SK-N-DZ (cell line): ENCODE measurements around the gene CSTPP1.
"Not testable (repeated sequence)": the region's sequence is repeated elsewhere in the genome, so short reads cannot be mapped to it uniquely, and the experiment has no call there.

Experiments
- DNase-seq: peaks from one replicate; pipeline ENCODE4 v3.0.0-alpha.2; 2015; ENCODE audit warnings: low spot score

Gene CSTPP1

DNA sequence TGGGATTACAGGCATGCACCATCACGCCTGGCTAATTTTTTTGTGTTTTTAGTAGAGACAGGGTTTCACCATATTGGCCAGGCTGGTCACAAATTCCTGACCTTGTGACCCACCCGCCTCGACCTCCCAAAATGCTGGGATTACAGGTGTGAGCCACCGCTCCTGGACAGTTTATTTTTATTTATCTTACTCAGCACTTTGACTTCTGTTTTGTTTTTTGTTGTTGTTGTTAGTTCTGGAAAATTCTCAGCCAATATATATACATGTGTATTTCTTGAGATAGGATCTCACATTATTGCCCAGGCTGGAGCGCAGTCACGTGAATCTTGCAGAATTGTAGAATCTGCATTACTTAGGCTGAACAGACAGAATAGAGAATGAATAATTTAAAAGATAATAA is 107.6 kb downstream of the CSTPP1 start:
- DNase-seq, result no peak

DNA sequence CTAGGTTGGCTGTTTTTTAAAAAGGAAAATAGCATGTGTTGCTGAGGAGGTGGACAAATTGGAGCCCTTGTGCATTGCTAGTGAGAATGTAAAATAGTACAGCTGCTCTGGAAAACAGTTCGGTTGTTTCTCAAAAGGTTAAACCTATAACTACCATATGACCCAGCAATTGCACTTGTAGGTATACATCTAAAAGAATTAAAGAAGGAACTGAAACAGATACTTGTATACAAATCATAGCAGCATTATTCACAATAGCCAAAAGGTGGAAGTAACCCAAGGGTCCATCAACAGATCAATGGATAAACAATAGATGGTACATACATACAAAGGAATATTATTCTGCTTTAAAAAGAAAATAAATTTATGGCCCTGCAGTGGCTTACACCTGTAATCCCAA is 111.4 kb downstream of the CSTPP1 start:
- DNase-seq, result no peak

- DNase-seq, result no peak
Observed at GRCh38 chr11:47050284-47050683, 113.7 kb downstream of the CSTPP1 start.

DNA sequence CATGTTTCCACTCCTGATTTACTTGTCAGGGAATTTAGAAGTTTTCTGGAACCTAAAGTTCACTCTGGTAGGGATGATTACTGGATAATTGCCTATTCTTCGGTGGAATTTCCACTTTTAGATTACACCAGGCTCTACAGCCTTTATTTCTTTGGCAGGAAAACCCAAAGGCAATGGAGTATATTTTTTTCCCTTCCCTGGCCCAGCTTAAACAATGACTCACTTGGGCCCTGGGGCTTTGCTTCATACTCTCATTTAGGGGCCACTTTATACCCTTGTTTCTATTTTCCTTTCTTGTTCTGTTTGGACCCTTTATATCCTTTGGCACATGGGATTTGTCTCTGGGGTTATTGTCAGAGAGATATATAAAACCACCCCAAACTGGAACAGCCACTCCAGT is 114.7 kb downstream of the CSTPP1 start:
- DNase-seq, result no peak

GRCh38 chr11:47052165-47052564 is 115.6 kb downstream of the CSTPP1 start:
- DNase-seq, result no peak

DNA sequence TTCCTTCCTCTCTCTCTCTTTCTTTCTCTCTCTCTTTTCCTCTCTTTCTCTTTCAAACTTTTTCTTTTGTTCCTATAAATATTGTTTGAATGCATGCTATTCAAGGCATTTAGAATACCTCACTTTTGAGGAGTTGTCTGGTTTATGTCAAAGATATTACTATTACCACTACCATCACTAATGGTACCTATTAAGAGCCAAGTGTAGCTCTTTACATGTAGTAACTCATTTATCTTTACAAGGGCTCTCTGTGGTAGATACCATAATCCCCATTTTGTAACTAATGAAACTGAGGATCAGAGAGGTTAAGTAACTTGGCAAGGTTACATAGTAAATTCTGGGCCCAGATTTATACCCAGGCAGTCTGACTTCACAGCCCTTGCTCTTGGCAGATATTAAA is 116.0 kb downstream of the CSTPP1 start:
- DNase-seq, result no peak

DNA sequence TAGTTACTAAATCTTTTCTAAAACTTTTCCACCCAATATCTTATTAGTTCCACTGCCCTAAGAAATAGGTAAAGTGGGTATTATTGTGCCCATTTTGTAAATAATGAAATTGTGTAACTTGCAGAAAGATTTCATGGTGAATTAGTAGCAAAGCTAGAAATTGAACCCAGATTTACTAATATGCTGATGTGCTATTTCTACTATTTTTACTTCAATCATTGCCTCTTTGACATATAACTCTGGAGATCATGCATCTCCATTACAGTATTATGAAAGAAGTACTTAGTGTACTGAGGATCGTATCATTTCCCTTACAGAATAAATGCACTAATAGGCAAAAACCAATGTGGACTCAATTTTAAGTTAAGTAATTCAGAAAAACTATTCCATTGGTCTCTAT is 119.0 kb downstream of the CSTPP1 start:
- no peak for DNase-seq

DNA sequence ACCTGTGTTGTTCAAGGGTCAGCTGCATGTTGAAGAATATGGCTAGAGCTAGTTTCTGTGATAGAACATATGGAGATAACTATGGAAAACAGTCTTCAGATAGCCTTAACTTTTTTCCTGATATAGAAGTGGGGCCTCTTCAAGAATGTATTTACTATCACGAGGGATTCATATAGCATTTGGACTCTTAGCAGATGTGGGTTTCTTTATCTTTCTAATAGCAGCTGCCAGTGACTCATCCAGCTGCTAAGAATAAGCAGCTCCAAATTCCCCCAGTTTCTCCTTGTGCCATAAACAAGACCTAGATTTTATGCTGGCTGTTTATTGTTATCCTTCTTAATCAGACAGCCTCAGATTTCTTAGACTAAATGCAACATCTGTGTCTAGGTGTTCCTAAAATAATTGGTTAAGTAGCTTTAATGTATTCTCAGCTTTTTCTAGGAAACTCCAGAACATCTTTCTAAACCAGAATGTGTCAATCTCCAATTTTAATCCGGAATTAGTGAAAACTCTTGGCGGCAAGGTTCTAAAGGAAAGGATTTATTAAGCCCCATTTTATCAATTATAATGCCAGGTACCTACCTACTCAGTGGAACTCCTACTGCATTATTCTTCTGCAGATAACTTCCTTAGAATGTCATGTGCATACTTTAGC is 119.8 kb downstream of the CSTPP1 start:
- no peak for DNase-seq

DNA sequence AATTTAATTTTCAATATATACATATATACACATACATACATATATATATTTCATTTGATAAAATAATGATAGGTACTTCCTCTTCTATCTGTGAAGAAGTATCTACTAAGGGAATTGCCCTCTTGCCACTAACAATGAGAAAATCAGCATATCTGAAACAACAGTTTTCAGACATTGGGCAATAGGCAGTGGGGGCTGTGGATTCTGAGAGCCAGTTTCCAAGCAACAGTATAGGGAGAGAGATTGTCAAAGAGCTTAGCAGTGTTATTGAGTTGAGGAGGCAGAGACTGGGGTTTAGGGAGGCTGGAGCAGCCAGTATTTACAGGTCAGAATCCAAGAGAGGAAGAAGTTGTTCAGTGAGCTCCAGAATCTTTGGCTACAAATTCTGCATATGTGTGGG is 120.8 kb downstream of the CSTPP1 start:
- no peak for DNase-seq

- DNase-seq, result no peak
Observed at GRCh38 chr11:47060807-47061206, 124.2 kb downstream of the CSTPP1 start.

GRCh38 chr11:47061429-47062178 is 125.0 kb downstream of the CSTPP1 start:
- no peak for DNase-seq

GRCh38 chr11:47062736-47063135 is 126.2 kb downstream of the CSTPP1 start:
- DNase-seq, result no peak

DNA sequence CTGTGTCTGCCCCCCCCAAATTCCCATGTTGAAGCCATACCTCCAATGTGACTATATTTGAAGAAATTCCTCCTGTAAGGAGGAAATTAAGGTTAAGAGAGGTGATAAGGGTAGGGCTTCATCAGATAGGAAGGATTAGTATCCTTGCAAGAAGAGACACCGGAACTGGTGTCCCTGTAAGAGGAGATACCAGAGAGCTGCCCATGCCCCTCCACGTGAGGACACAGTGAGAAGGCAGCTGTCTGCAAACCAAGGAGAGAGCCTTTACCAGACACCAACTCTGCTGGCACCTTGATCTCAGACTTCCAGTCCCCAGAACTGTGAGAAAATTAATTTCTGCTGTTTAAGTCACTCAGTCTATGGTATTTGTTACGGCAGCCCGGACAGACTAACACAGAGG is 130.8 kb downstream of the CSTPP1 start:
- DNase-seq, result no peak

- DNase-seq, result no peak
Observed at GRCh38 chr11:47070769-47071168, 134.2 kb downstream of the CSTPP1 start.

- no peak for DNase-seq
Observed at GRCh38 chr11:47071341-47071740, 134.8 kb downstream of the CSTPP1 start.

GRCh38 chr11:47071791-47072261 is 135.3 kb downstream of the CSTPP1 start:
- DNase-seq, result no peak

GRCh38 chr11:47078751-47079521 is 142.4 kb downstream of the CSTPP1 start:
- DNase-seq, result no peak

DNA sequence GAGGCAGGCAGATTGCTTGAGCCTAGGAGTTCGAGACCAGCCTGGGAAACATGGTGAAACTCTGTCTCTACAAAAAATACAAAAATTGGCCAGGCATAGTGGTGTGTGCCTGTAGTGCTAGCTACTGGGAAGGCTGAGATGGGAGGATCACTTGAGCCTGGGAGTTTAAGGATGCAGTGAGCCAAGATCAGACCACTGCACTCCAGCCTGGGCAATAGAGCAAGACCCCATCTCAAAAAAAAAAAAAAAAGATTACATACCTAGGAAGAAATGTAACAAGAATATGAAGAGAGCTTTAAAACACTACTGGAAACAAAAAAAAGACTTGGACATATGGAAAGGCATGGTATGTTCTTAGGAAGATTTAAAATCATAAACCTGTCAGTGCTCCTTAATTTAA is 144.2 kb downstream of the CSTPP1 start:
- not testable (repeated sequence) for DNase-seq

DNA sequence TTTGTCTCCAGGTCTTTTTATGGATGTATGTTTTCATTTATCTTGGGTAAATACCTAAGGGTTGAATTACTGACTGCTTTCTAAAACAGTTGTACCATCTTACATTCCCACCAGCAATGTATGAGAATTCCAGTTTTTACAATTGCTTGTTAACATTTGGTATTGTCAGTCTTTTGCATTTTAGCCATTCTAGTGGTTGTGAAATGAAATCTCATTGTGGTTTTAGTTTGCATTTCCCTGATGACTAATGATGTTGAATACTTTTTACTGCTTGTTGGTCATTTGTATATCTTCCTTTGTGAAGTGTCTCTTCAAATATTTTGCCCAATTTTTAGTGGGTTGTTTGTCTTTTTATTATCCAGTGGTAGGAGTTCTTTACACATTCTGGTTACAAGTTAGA is 147.4 kb downstream of the CSTPP1 start:
- no peak for DNase-seq

- DNase-seq, result no peak
Observed at GRCh38 chr11:47087801-47088200, 151.2 kb downstream of the CSTPP1 start.

GRCh38 chr11:47093541-47093940 is 157.0 kb downstream of the CSTPP1 start:
- no peak for DNase-seq

DNA sequence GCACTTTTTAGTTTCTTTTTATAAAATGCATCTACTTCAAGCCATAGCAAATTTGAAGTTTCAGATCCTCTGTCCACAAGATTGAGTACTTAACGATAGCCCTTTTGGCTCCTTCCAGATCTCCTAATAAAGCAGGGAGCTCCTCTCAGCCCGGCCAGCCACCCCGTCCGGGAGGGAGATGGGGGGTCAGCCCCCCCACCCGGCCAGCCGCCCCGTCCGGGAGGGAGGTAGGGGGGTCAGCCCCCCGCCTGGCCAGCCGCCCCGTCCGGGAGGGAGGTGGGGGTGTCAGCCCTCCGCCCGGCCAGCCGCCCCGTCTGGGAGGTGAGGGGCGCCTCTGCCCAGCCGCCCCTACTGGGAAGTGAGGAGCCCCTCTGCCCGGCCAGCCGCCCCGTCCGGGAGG is 160.3 kb downstream of the CSTPP1 start:
- not testable (repeated sequence) for DNase-seq

DNA sequence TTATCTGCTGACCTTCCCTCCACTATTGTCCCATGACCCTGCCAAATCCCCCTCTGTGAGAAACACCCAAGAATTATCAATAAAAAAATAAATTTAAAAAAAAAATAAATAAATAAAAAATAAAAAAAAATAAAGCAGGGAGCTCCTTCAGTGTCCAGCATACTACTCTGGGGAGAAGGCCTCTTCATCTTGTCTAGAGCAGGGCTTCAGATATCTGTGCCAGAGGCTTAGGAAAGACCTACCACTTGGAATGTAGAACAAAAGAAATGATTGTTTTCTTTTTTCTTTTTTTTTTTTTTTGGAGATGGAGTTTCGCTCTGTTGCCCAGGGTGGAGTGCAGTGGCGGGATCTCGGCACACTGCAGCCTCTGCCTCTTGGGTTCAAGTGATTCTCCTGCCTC is 161.7 kb downstream of the CSTPP1 start:
- not testable (repeated sequence) for DNase-seq
